GM11168 (cell line): ENCODE data around the gene CROCC2.

Experiments used
- in situ Hi-C: fragments of 300-500 bp; cut with MboI; formaldehyde crosslinking; loops from one replicate; pipeline ENCODE4 v1.12.0; 2022; ENCODE audit warnings: low sequenced_read_pairs; ENCODE audit not compliant: unreplicated experiment

The CROCC2 gene

GRCh38 chr2:240890691-240891090 is 15.4 kb upstream of the CROCC2 start:
- in situ Hi-C loops: no loop called here

GRCh38 chr2:240891492-240892340 is 14.4 kb upstream of the CROCC2 start:
- in situ Hi-C loops: no loop called here

- in situ Hi-C loops: no loop called here
Measured at GRCh38 chr2:240892356-240892755, 13.8 kb upstream of the CROCC2 start.

GRCh38 chr2:240892925-240893324 is 13.2 kb upstream of the CROCC2 start:
- in situ Hi-C loops: no loop called here

GRCh38 chr2:240893363-240893844 is 12.7 kb upstream of the CROCC2 start:
- in situ Hi-C loops: no loop called here

- in situ Hi-C loops: no loop called here
Measured at GRCh38 chr2:240894006-240894405, 12.1 kb upstream of the CROCC2 start.

GRCh38 chr2:240894836-240895558 is 11.1 kb upstream of the CROCC2 start:
- in situ Hi-C loops: no loop called here

- in situ Hi-C loops: no loop called here
Measured at GRCh38 chr2:240895656-240896388, 10.3 kb upstream of the CROCC2 start, which contains the start of gene MAB21L4. Gene MAB21L4, minus strand, starts transcription at chr2:240896156. Its CDS starts 159 bp downstream, at chr2:240895997.

- in situ Hi-C loops: no loop called here
Measured at GRCh38 chr2:240896394-240896793, 9.7 kb upstream of the CROCC2 start.

- in situ Hi-C loops: no loop called here
Measured at GRCh38 chr2:240896871-240897692, 9.1 kb upstream of the CROCC2 start.

- in situ Hi-C loops: no loop called here
Measured at GRCh38 chr2:240898108-240898730, 7.9 kb upstream of the CROCC2 start.

GRCh38 chr2:240898731-240899467 is 7.2 kb upstream of the CROCC2 start:
- in situ Hi-C loops: no loop called here

GRCh38 chr2:240899468-240899865 is 6.7 kb upstream of the CROCC2 start:
- in situ Hi-C loops: no loop called here

GRCh38 chr2:240900141-240900860 is 5.8 kb upstream of the CROCC2 start:
- in situ Hi-C loops: no loop called here

- in situ Hi-C loops: no loop called here
Measured at GRCh38 chr2:240901986-240902614, 4.0 kb upstream of the CROCC2 start.

- in situ Hi-C loops: no loop called here
Measured at GRCh38 chr2:240902615-240903041, 3.5 kb upstream of the CROCC2 start.

GRCh38 chr2:240903191-240904060 is 2.7 kb upstream of the CROCC2 start:
- in situ Hi-C loops: no loop called here
